ENCODE results near the gene DCUN1D5. TPM values are rescaled to one million over a fixed set of nuclear protein-coding genes. Genes with fewer than 3 reads are reported as not detected.

The DCUN1D5 gene
- total and polyA plus RNA-seq, 2 of the 8 experiments (the other 6 are each of a cell fraction or from before 2014, with no cell fraction given): 76.1 to 95.4 TPM

DNA sequence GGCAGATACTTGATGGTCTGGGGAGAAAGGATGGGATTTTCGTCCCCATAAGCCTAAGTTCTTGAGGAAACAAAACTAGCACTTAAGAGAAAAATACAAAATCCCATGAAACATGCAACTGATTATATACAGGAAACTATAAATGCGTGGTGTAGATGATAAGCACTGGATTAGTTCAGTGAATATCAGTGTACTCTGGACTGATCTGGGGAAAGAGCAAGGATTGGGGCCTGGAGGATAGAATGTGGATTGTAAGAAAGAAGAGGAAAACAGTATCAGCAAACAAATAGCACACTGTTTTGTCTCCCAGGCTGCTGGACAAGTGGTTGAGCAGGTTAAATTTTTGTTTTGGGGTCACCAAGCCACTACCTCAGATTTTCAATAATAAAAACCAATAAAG lies 49.8 kb downstream of the DCUN1D5 start:
- no peak for FAIRE-seq
- DNase-seq (ENCODE audit: low read depth in 1 of 2, low spot score in 2 of 2): no peak
- no peak overlapping the region for H3K23ac ChIP-seq (ENCODE audit: insufficient read length)
- WGBS, 2 experiments (ENCODE audit: extremely low coverage in 1 of 2, insufficient coverage in 1 of 2, insufficient read length in 1 of 2, insufficient replicate concordance in 2 of 2, low coverage in 1 of 2, low lambda C conversion rate in 2 of 2, missing lambda C conversion rate in 1 of 2): 90% methylated on average over 2 of the region's 2 CpGs; no CpG with 5 or more reads in 1 of the 2 experiments
- no peaks in the 10 kb centered on the region for H3K27me3 ChIP-seq (replicated peaks in 1 of 4; ENCODE audit: control insufficient read depth in 3 of 4, extremely low read depth in 1 of 4, insufficient read depth in 3 of 4, low read length in 3 of 4)
- TF ChIP-seq ASH2L (IDR thresholded peaks at IDR 0.05; ENCODE audit: low read length): no peak
- TF ChIP-seq EZH2 (IDR thresholded peaks at IDR 0.05; ENCODE audit: low read depth, low read length, severe bottlenecking): no peak
- no peak for TF ChIP-seq FOSL1 (IDR thresholded peaks at IDR 0.05; ENCODE audit: insufficient read depth, low read depth, low read length)
- TF ChIP-seq SP2 (IDR thresholded peaks at IDR 0.05; ENCODE audit: low read length): no peak
- TF ChIP-seq CEBPB (IDR thresholded peaks at IDR 0.05; ENCODE audit: low read depth, low read length): no peak
- H3K36me3 ChIP-seq (ENCODE audit: control insufficient read depth in 2 of 4, insufficient read depth in 4 of 4, low read length in 3 of 4): no peaks in the 10 kb centered on the region
- H3K79me2 ChIP-seq (ENCODE audit: control insufficient read depth in 1 of 2, insufficient read depth in 2 of 2, low read length in 2 of 2): no peaks in the 10 kb centered on the region
- H2AFZ ChIP-seq (ENCODE audit: low read length): no peak overlapping the region
- H3K23me2 ChIP-seq (ENCODE audit: low read depth, low read length): no peaks in the 10 kb centered on the region
- H3K4me3 ChIP-seq (ENCODE audit: extremely low read depth in 1 of 4, insufficient read depth in 2 of 4, low read depth in 3 of 4, low read length in 4 of 4): no peak overlapping the region
- no peaks in the 10 kb centered on the region for H4K20me1 ChIP-seq (replicated peaks in 1 of 2; ENCODE audit: control insufficient read depth in 1 of 2, insufficient read depth in 2 of 2, low read length in 2 of 2)
- no peak overlapping the region for H3K14ac ChIP-seq (ENCODE audit: insufficient read length)
- H2BK5ac ChIP-seq (ENCODE audit: low read depth, low read length): no peak overlapping the region
- CTCF ChIA-PET (ENCODE audit: partially characterized antibody): interaction anchor here (1.0 kb wide), 1 partner anchor 240 kb away, joined by 3 read pairs; no protein-coding TSS in a partner anchor
- H2BK12ac ChIP-seq (ENCODE audit: low read depth, low read length): no peak overlapping the region
- no peak overlapping the region for H3K18ac ChIP-seq (ENCODE audit: extremely low read depth, low read length)
- no peak overlapping the region for H2AK5ac ChIP-seq (ENCODE audit: low read depth, low read length)
- POLR2A ChIA-PET (ENCODE audit: partially characterized antibody): no interaction called here
- no peak overlapping the region for H3K4ac ChIP-seq (replicated peaks; ENCODE audit: insufficient read length, low read depth, low read length)
- no peak overlapping the region for H4K91ac ChIP-seq (replicated peaks; ENCODE audit: insufficient read length, low read length)
- H2BK120ac ChIP-seq (replicated peaks; ENCODE audit: low read depth, low read length): no peak overlapping the region
- H2BK15ac ChIP-seq (ENCODE audit: low read length): no peak overlapping the region
- H3K27ac ChIP-seq (ENCODE audit: low read depth, low read length): no peak overlapping the region
- no peak overlapping the region for H4K5ac ChIP-seq (ENCODE audit: insufficient read length, low read depth, low read length)
- H3K4me1 ChIP-seq (replicated peaks in 1 of 4; ENCODE audit: control insufficient read depth in 3 of 4, insufficient read depth in 4 of 4, low read length in 3 of 4): no peaks in the 10 kb centered on the region
- no peak overlapping the region for H3K56ac ChIP-seq (replicated peaks; ENCODE audit: insufficient read length, low read depth, low read length)
- no peak overlapping the region for H3K4me2 ChIP-seq (ENCODE audit: insufficient read depth in 1 of 2, low read depth in 2 of 2, low read length in 2 of 2)
- H3K9ac ChIP-seq (replicated peaks in 1 of 4; ENCODE audit: extremely low read depth in 1 of 4, low read depth in 3 of 4, low read length in 3 of 4): no peak overlapping the region
- no peaks in the 10 kb centered on the region for H3K9me3 ChIP-seq (ENCODE audit: insufficient read depth in 2 of 2, low read depth in 1 of 2, low read length in 1 of 2)
- no peak overlapping the region for H2BK20ac ChIP-seq (ENCODE audit: low read length)
- no peaks in the 10 kb centered on the region for H3K79me1 ChIP-seq (ENCODE audit: low read depth, low read length)
- no peak overlapping the region for H4K8ac ChIP-seq (ENCODE audit: extremely low read depth, insufficient read depth, low read length)
